GM15510 (cell line): Measurements from ENCODE around the gene EXOC6B.

ENCODE experiments used
- POLR2A ChIP-seq: IDR thresholded peaks from 3 replicates; pipeline ENCODE4 v1.6.1; 2011; ENCODE audit warnings: borderline replicate concordance; ENCODE audit not compliant: insufficient read length; ENCODE audit errors: extremely low read depth

EXOC6B gene

DNA sequence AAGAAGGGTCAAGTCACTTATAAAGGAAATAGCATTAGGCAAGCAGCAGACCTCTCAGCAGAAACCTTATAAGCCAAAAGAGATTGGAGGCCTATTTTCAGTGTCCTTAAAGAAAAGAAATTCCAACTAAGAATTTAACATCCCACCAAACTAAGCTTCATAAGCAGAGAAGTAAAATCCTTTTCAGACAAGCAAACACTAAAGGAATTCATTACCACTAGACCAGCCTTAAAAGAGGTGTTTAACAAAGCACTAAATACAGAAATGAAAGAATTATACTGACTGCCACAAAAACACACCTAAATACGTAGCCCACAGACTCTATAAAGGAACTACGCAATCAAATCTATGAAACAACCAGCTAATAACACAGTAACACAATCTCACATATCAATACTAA, 160.4 kb downstream of the EXOC6B start:
- no peak for TF ChIP-seq POLR2A

- no peak for TF ChIP-seq POLR2A
These were observed 163.8 kb downstream of the EXOC6B start for GRCh38 chr2:72661985-72662384.

- no peak for TF ChIP-seq POLR2A
These were observed 176.0 kb downstream of the EXOC6B start for GRCh38 chr2:72649810-72650209.

GRCh38 chr2:72638600-72639211, 187.1 kb downstream of the EXOC6B start:
- TF ChIP-seq POLR2A, result no peak

DNA sequence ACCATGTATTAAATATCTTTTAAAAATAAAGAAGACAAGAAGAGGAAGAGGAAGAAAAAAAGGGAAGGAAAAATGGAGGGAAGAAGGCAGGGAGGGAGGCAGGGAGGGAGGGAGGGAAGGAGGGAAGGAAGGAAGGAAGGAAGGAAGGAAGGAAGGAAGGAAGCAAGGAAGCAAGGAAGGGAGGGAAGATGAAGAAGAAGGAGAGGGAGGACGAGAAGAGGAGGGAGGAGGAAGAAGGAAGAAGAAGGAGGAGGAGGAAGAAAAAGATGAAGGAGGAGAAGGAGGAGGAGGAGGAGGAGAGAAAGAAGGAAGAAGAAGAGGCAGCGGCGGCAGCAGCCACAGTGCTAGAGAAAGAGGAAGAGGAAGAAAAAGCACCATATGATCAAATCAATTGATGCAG, 189.6 kb downstream of the EXOC6B start:
- TF ChIP-seq POLR2A, result no peak

- TF ChIP-seq POLR2A, result no peak
These were observed 195.1 kb downstream of the EXOC6B start for GRCh38 chr2:72630767-72631166.

- TF ChIP-seq POLR2A, result no peak
These were observed 196.8 kb downstream of the EXOC6B start for GRCh38 chr2:72629062-72629461.

GRCh38 chr2:72627083-72627482, 198.8 kb downstream of the EXOC6B start:
- no peak for TF ChIP-seq POLR2A

DNA sequence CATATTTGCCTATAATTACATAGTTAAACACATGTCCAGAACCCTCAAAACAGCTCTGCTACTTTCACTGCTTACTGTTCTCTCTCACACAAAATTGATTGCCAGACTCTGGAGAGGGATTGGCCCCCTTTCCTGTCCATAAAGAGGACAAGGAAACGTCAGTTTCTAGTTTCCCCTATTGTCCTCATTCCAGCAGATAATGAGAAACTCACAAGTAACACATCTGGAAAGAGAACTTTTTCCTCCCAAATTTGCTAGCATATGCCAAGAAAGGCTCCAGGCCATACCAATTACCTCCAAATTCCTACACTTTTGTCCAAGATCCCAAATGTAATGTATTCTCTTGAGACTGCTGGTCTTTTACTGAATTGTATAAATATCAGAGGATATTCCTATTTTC, 200.5 kb downstream of the EXOC6B start:
- no peak for TF ChIP-seq POLR2A

DNA sequence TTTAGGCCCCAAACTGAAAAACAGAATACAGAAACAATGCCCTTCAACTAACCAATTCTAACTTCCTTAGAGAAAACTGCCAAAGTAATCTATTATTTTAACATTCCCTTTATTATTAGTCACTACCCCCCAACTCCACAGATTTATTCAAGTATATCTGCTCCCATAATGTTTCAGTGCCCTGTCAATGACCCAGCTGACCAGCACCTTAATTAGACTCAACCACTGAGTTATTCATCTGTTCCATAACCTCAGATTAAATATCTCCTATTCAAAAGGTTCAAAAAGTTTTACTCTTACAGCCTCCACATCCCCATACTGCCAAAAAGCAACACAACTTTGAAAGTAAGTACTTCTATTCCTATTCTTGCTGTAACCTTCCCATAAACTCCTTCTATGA, 202.4 kb downstream of the EXOC6B start:
- TF ChIP-seq POLR2A, result no peak

- TF ChIP-seq POLR2A, result no peak
These were observed 206.2 kb downstream of the EXOC6B start for GRCh38 chr2:72619626-72620025.

DNA sequence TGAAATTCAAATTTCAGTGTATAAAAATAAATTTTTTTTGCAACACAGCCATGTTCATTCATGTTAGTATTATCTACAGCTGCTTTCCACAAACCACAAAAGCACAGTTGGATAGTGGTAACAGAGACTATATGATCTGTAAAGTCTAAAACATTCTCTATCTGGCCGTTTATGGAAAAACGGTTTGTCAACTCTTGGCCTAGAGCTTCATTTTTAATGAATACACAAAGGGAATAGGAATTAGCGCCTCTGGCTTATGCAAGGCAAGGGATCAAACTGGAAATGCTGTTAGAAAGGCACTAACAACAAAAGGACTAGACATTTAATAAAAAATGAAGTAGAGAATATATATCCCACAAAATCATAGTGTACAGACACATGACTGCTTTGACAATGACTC, 211.9 kb downstream of the EXOC6B start:
- no peak for TF ChIP-seq POLR2A

- no peak for TF ChIP-seq POLR2A
These were observed 213.1 kb downstream of the EXOC6B start for GRCh38 chr2:72612614-72613160.

GRCh38 chr2:72607189-72607588, 218.6 kb downstream of the EXOC6B start:
- no peak for TF ChIP-seq POLR2A

GRCh38 chr2:72605836-72606442, 219.9 kb downstream of the EXOC6B start:
- TF ChIP-seq POLR2A, result no peak

- TF ChIP-seq POLR2A, result no peak
These were observed 221.4 kb downstream of the EXOC6B start for GRCh38 chr2:72604468-72604867.
